Measurements from ENCODE around the gene MTMR11.

DNA sequence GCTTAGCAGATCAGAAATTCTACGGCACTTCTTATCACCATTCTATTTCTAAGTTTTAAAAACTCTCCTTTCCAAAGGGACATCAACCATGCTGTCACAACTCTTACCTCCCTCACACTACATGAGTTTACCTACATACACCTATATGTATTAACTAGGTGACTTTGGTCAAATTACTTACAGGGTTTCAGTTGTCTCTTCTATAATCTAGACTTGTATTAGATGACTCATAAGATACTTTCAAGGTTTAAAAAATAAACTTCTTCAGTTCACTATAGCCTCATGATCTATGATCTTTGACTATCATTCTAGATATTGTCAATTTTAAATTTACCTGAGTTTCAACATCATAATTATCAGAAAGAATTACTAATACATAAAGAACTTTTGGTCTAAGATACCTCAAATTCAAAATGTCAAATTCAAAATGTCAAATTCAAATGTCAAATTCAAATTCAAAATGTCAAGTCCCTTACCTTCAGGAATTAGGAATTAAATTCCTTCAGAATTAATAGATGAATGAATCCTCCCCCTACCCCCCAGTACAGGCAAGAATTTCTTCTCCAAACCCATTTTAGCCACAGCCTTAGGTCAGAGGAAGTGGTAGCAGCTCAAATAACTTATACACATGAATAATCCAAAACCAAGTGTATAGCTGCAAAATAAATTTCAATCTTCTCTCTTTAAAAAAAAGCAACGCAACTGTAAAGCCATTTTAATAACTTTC is 42.7 kb upstream of the MTMR11 start:
- TF ChIP-seq ZSCAN20 (CRISPR knock-in tag; IDR thresholded peaks at IDR 0.05; ENCODE audit: borderline replicate concordance) (no peak), MZF1 (CRISPR knock-in tag; IDR thresholded peaks at IDR 0.05; ENCODE audit: borderline replicate concordance) (no peak), HOXA9 (CRISPR knock-in tag; IDR thresholded peaks at IDR 0.05; ENCODE audit: borderline replicate concordance) (no peak), ZFP36L1 (CRISPR knock-in tag; IDR thresholded peaks at IDR 0.05) (no peak), ZNF572 (CRISPR knock-in tag; IDR thresholded peaks at IDR 0.05) (no peak), TAF1 (CRISPR knock-in tag; IDR thresholded peaks at IDR 0.05) (no peak)
- TF ChIP-seq, protein P1, sequence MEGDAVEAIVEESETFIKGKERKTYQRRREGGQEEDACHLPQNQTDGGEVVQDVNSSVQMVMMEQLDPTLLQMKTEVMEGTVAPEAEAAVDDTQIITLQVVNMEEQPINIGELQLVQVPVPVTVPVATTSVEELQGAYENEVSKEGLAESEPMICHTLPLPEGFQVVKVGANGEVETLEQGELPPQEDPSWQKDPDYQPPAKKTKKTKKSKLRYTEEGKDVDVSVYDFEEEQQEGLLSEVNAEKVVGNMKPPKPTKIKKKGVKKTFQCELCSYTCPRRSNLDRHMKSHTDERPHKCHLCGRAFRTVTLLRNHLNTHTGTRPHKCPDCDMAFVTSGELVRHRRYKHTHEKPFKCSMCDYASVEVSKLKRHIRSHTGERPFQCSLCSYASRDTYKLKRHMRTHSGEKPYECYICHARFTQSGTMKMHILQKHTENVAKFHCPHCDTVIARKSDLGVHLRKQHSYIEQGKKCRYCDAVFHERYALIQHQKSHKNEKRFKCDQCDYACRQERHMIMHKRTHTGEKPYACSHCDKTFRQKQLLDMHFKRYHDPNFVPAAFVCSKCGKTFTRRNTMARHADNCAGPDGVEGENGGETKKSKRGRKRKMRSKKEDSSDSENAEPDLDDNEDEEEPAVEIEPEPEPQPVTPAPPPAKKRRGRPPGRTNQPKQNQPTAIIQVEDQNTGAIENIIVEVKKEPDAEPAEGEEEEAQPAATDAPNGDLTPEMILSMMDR (CRISPR knock-in tag; IDR thresholded peaks at IDR 0.05) = no peak
